HCT116 (cell line): ENCODE results near the gene PSG2. TPM values are rescaled to one million over a fixed set of nuclear protein-coding genes. Genes with fewer than 3 reads are reported as not detected.
"Not testable (repeated sequence)": the region's sequence is repeated elsewhere in the genome, so short reads cannot be mapped to it uniquely, and the experiment has no call there.

Source experiments
- ATAC-seq: fragments of 200-7000 bp; cut with Tn5 transposase; 2 replicates; pipeline ENCODE4 v1.9.1; 2020; ENCODE audit warnings: mild to moderate bottlenecking, moderate library complexity
- BruUV-seq: library from RNA; stranded (reverse); fragments of 400-500 nt; replicated peaks from 2 replicates; lab custom pipeline; 2021; lab: Mats Ljungman, UMichigan
- CTCF ChIA-PET: fragments of 300-600 bp; sonication (Branson Sonifier 250); formaldehyde crosslinking; loops from one replicate; lab custom pipeline; 2021; ENCODE audit warnings: antibody characterized with exemption; lab: Charles Lee
- POLR2A ChIA-PET: fragments of 300-600, 350-600 bp; sonication (Branson Sonifier 250); formaldehyde crosslinking; loops from one replicate; lab custom pipeline; 2021; ENCODE audit warnings: antibody characterized with exemption; lab: Charles Lee
- RAD21 ChIA-PET, 2 experiments: fragments of 300-600 bp; sonication (Branson Sonifier 250); formaldehyde crosslinking; loops; one replicate each; lab custom pipeline; 2023; ENCODE audit warnings: low total read pairs in 2 of 2; ENCODE audit not compliant: uncharacterized antibody in 2 of 2, unreplicated experiment in 2 of 2, low non-redundant PET in 1 of 2; lab: Charles Lee
- DNase-seq: peaks from one replicate; pipeline ENCODE4 v3.0.0-alpha.2; 2010; ENCODE audit warnings: low read depth, low spot score
- H2AFZ ChIP-seq: fragments of 200-600 bp; shearing (Covaris generic), sonication (generic); 2 replicates; pipeline ENCODE4 v1.6.1; 2017; ENCODE audit warnings: low read depth, mixed run types, mixed read lengths, antibody characterized with exemption, low read length; ENCODE audit not compliant: poor library complexity, severe bottlenecking
- H3K27ac ChIP-seq: 2 replicates; pipeline ENCODE4 v1.5.1; 2012; ENCODE audit warnings: low read depth, low read length
- H3K27me3 ChIP-seq: fragments of 200-600 bp; sonication (generic); 2 replicates; pipeline ENCODE4 v1.6.1; 2016; ENCODE audit warnings: mixed run types, low read length, mixed read lengths; ENCODE audit not compliant: insufficient read depth
- H3K36me3 ChIP-seq, 2 experiments: fragments of 200-500 bp in 1 of 2; fragments of 200-600 bp in 1 of 2; sonication (Bioruptor generic) in 1 of 2; sonication (generic) in 1 of 2; 2 replicates each; pipeline versions ENCODE4 v1.5.1 to v1.6.1; 2014 to 2016; ENCODE audit warnings: low read length in 2 of 2, inconsistent platforms in 1 of 2, mixed read lengths in 1 of 2, mixed run types in 1 of 2; ENCODE audit not compliant: insufficient read depth in 2 of 2, control insufficient read depth in 1 of 2
- H3K4me1 ChIP-seq, 2 experiments: fragments of 200-600 bp in 1 of 2; sonication (generic) in 1 of 2; 2 replicates each; pipeline versions ENCODE4 v1.5.1 to v1.6.1; 2012 to 2017; ENCODE audit warnings: low read length in 2 of 2, inconsistent platforms in 1 of 2, mild to moderate bottlenecking in 1 of 2, mixed read lengths in 1 of 2, mixed run types in 1 of 2, moderate library complexity in 1 of 2; ENCODE audit not compliant: insufficient read depth in 2 of 2, control insufficient read depth in 1 of 2
- H3K4me2 ChIP-seq: fragments of 200-600 bp; sonication (generic); 2 replicates; pipeline ENCODE4 v1.6.1; 2017; ENCODE audit warnings: mixed run types, low read length, mixed read lengths
- H3K4me3 ChIP-seq, 2 experiments: fragments of 200-600 bp in 1 of 2; sonication (generic) in 1 of 2; replicated peaks in 1 of 2; 2 replicates each; pipeline ENCODE4 v1.5.1; 2011 to 2016; ENCODE audit warnings: low read length in 2 of 2, control low read depth in 1 of 2, low read depth in 1 of 2, mild to moderate bottlenecking in 1 of 2, mixed read lengths in 1 of 2, mixed run types in 1 of 2
- H3K79me2 ChIP-seq: fragments of 200-600 bp; sonication (generic); 2 replicates; pipeline ENCODE4 v1.6.1; 2017; ENCODE audit warnings: mild to moderate bottlenecking, mixed run types, low read length, moderate library complexity, mixed read lengths; ENCODE audit not compliant: insufficient read depth
- H3K9ac ChIP-seq: fragments of 200-600 bp; sonication (generic); 2 replicates; pipeline ENCODE4 v1.6.1; 2016; ENCODE audit warnings: low read length, mixed read lengths
- H3K9me2 ChIP-seq: fragments of 200-600 bp; sonication (generic), shearing (Covaris generic); 2 replicates; pipeline ENCODE4 v1.6.1; 2017; ENCODE audit warnings: mixed run types, mild to moderate bottlenecking, moderate library complexity; ENCODE audit not compliant: insufficient read depth
- H3K9me3 ChIP-seq, 2 experiments: fragments of 200-500 bp in 1 of 2; fragments of 200-600 bp in 1 of 2; sonication (Bioruptor generic) in 1 of 2; sonication (generic) in 1 of 2; 2 replicates each; pipeline ENCODE4 v1.6.1; 2014 to 2017; ENCODE audit warnings: low read length in 2 of 2, mixed read lengths in 2 of 2, inconsistent platforms in 1 of 2, low read depth in 1 of 2, mild to moderate bottlenecking in 1 of 2, mixed run types in 1 of 2, moderate library complexity in 1 of 2; ENCODE audit not compliant: control insufficient read depth in 1 of 2, insufficient read depth in 1 of 2
- H4K20me1 ChIP-seq: fragments of 200-600 bp; sonication (generic), shearing (Covaris generic); 2 replicates; pipeline ENCODE4 v1.6.1; 2017; ENCODE audit warnings: mixed run types, mild to moderate bottlenecking, moderate library complexity; ENCODE audit not compliant: insufficient read depth
- intact Hi-C: fragments of 100-400 bp; cut with micrococcal nuclease; formaldehyde crosslinking; loops from 2 replicates; pipeline ENCODE4 v1.10.0; 2022
- total RNA-seq: library from RNA; stranded (reverse); gene quantifications from one replicate; pipeline ENCODE4 v1.2.1, GENCODE V29; 2021; ENCODE audit not compliant: unreplicated experiment

Gene PSG2
- total RNA-seq, 1 experiment from 2014 or later: not detected

GRCh38 chr19:43115064-43115463 is 32.6 kb upstream of the PSG2 start:
- H2AFZ ChIP-seq, H3K36me3 ChIP-seq, BruUV-seq, H3K9ac ChIP-seq, H3K27ac ChIP-seq, DNase-seq, ATAC-seq, H3K27me3 ChIP-seq, H3K4me1 ChIP-seq, H3K4me3 ChIP-seq, POLR2A ChIA-PET, H3K9me3 ChIP-seq, H4K20me1 ChIP-seq, RAD21 ChIA-PET, H3K79me2 ChIP-seq, CTCF ChIA-PET, H3K4me2 ChIP-seq, intact Hi-C loops, H3K9me2 ChIP-seq: not testable (repeated sequence)

- RAD21 ChIA-PET, BruUV-seq, intact Hi-C loops: not testable (repeated sequence)
Measured at GRCh38 chr19:43114626-43115025, 32.1 kb upstream of the PSG2 start.

GRCh38 chr19:43107401-43107800 is 24.9 kb upstream of the PSG2 start:
- H3K9me3 ChIP-seq, H3K4me1 ChIP-seq, H3K27ac ChIP-seq, H3K9me2 ChIP-seq, H3K9ac ChIP-seq, H2AFZ ChIP-seq, H3K4me2 ChIP-seq, DNase-seq, H3K36me3 ChIP-seq, H3K27me3 ChIP-seq, H3K79me2 ChIP-seq, H4K20me1 ChIP-seq, H3K4me3 ChIP-seq, BruUV-seq, RAD21 ChIA-PET, POLR2A ChIA-PET, ATAC-seq: not testable (repeated sequence)
- intact Hi-C loops: loop anchor here (10.0 kb wide), 1 partner anchor 313 kb away; no protein-coding TSS in a partner anchor
- CTCF ChIA-PET: interaction anchor here (0.9 kb wide), 1 partner anchor 120 kb away, joined by 3 read pairs; no protein-coding TSS in a partner anchor

More at GRCh38 chr19:43114626-43115025, 32.1 kb upstream of the PSG2 start:
- H3K4me1 ChIP-seq, H3K36me3 ChIP-seq, H2AFZ ChIP-seq, CTCF ChIA-PET, H3K79me2 ChIP-seq, POLR2A ChIA-PET, DNase-seq, ATAC-seq, H3K9me3 ChIP-seq, H3K9ac ChIP-seq, H3K4me2 ChIP-seq, H3K9me2 ChIP-seq, H4K20me1 ChIP-seq, H3K27me3 ChIP-seq, H3K27ac ChIP-seq, H3K4me3 ChIP-seq: not testable (repeated sequence)
